Left ventricle myocardium superior (tissue), 1 donor: Measurements from ENCODE around the gene TFPT. TPM values are rescaled to one million over a fixed set of nuclear protein-coding genes. Genes with fewer than 3 reads are reported as not detected.

Experiments
- ATAC-seq: fragments of 200-7000 bp; cut with Tn5 transposase; one replicate; pipeline ENCODE4 v1.9.1; 2020; ENCODE audit warnings: mild to moderate bottlenecking, moderate library complexity
- DNase-seq: peaks from one replicate; pipeline ENCODE4 v3.0.0-alpha.2; 2020
- intact Hi-C: fragments of 100-400 bp; cut with micrococcal nuclease; formaldehyde crosslinking; loops from one replicate; pipeline ENCODE4 v1.11.0; 2022
- total RNA-seq: library from RNA; stranded (reverse); fragmentation: NEBNext Ultra II Directional; extraction: Animal tissue kit (Norgen Biotek cat#: 25700); gene quantifications from one replicate; pipeline ENCODE4 v1.2.1, GENCODE V29; 2021
- donor health status: DM: no; HTN: yes; CAD: no; lungs with severe emphysema.

The TFPT gene
- total RNA-seq, 1 donor from 2014 or later: 14.3 TPM

- ATAC-seq (no peak), DNase-seq (no peak)
- intact Hi-C loops: no loop called here
These were observed 36.0 kb upstream of the TFPT start for GRCh38 chr19:54151362-54152035.

- ATAC-seq: no peak
- intact Hi-C loops: no loop called here
- DNase-seq: no peak
These were observed 33.8 kb upstream of the TFPT start for GRCh38 chr19:54149021-54149812.

- DNase-seq (no peak), ATAC-seq (peak; percentile 5)
- intact Hi-C loops: no loop called here
These were observed 32.7 kb upstream of the TFPT start for GRCh38 chr19:54148158-54148557.

GRCh38 chr19:54147676-54148075, 32.2 kb upstream of the TFPT start:
- peak; percentile 80 for ATAC-seq
- intact Hi-C loops: no loop called here
- peak; percentile 71 for DNase-seq

GRCh38 chr19:54145541-54146158, 30.2 kb upstream of the TFPT start:
- ATAC-seq (no peak), DNase-seq (no peak)
- intact Hi-C loops: no loop called here

GRCh38 chr19:54142166-54142780, 26.8 kb upstream of the TFPT start:
- intact Hi-C loops: no loop called here
- ATAC-seq (no peak), DNase-seq (no peak)

GRCh38 chr19:54141356-54141755, 25.9 kb upstream of the TFPT start:
- no peak for ATAC-seq
- intact Hi-C loops: no loop called here
- DNase-seq: no peak

GRCh38 chr19:54138489-54139256, 23.2 kb upstream of the TFPT start:
- intact Hi-C loops: no loop called here
- ATAC-seq (no peak), DNase-seq (no peak)

GRCh38 chr19:54137699-54138488, 22.4 kb upstream of the TFPT start, which contains the start of gene CNOT3:
CNOT3 (plus strand) TSS chr19:54137762; CDS start chr19:54142979, 5,217 bp downstream.
- DNase-seq: no peak
- no peak for ATAC-seq
- intact Hi-C loops: no loop called here

- peak; percentile 92 for ATAC-seq
- intact Hi-C loops: no loop called here
- DNase-seq: peak; percentile 99
These were observed 21.6 kb upstream of the TFPT start for GRCh38 chr19:54136864-54137698.

GRCh38 chr19:54136086-54136863, 20.8 kb upstream of the TFPT start:
- no peak for ATAC-seq

GRCh38 chr19:54133957-54134590, 18.6 kb upstream of the TFPT start:
- DNase-seq: no peak

More at GRCh38 chr19:54136086-54136863, 20.8 kb upstream of the TFPT start:
- intact Hi-C loops: no loop called here
- no peak for DNase-seq

GRCh38 chr19:54133312-54133956, 18.0 kb upstream of the TFPT start:
- no peak for DNase-seq
- intact Hi-C loops: no loop called here

More at GRCh38 chr19:54133957-54134590, 18.6 kb upstream of the TFPT start:
- ATAC-seq: no peak
- intact Hi-C loops: no loop called here

GRCh38 chr19:54129617-54129996, 14.2 kb upstream of the TFPT start:
- DNase-seq: no peak
- intact Hi-C loops: no loop called here

More at GRCh38 chr19:54133312-54133956, 18.0 kb upstream of the TFPT start:
- ATAC-seq: no peak

GRCh38 chr19:54128796-54129616, 13.5 kb upstream of the TFPT start:
- DNase-seq (no peak), ATAC-seq (no peak)
- intact Hi-C loops: no loop called here

More at GRCh38 chr19:54129617-54129996, 14.2 kb upstream of the TFPT start:
- ATAC-seq: no peak
